WERI-Rb-1 (cell line): ENCODE data around the gene MYADM.

ENCODE experiments used
- DNase-seq: peaks from one replicate; pipeline ENCODE4 v3.0.0-alpha.2; 2020
- H3K27ac ChIP-seq: fragments of 250-450 bp; sonication (Bioruptor Pico); 2 replicates; pipeline ENCODE4 v1.5.1; 2020; ENCODE audit warnings: mild to moderate bottlenecking, moderate library complexity
- H3K27me3 ChIP-seq: fragments of 250-450 bp; sonication (Bioruptor Pico); 2 replicates; pipeline ENCODE4 v1.5.1; 2021; ENCODE audit warnings: mild to moderate bottlenecking, low read depth, moderate library complexity; ENCODE audit not compliant: insufficient read depth, severe bottlenecking
- H3K36me3 ChIP-seq: fragments of 250-450 bp; sonication (Bioruptor Pico); 2 replicates; pipeline ENCODE4 v1.5.1; 2020; ENCODE audit warnings: mild to moderate bottlenecking, moderate library complexity
- H3K4me3 ChIP-seq: 2 replicates; pipeline ENCODE4 v1.5.1; 2011; ENCODE audit warnings: low read depth, mild to moderate bottlenecking, control low read depth, low read length
- H3K9me3 ChIP-seq: fragments of 250-450 bp; sonication (Bioruptor Pico); 2 replicates; pipeline ENCODE4 v1.5.1; 2021; ENCODE audit warnings: mild to moderate bottlenecking, moderate library complexity; ENCODE audit not compliant: severe bottlenecking
- CTCF ChIP-seq: IDR thresholded peaks from 2 replicates; pipeline ENCODE4 v1.5.1; 2011; ENCODE audit warnings: low read depth, mild to moderate bottlenecking, control low read depth, inconsistent platforms, low read length

The MYADM gene

GRCh38 chr19:53884256-53884655 lies 16.6 kb downstream of the MYADM start:
- H3K9me3 ChIP-seq = no peaks in the 10 kb centered on the region
- H3K27ac ChIP-seq = no peak overlapping the region
- peaks cover 26% of the 10 kb centered on the region for H3K27me3 ChIP-seq
- TF ChIP-seq CTCF = no peak
- H3K36me3 ChIP-seq = no peaks in the 10 kb centered on the region
- no peak overlapping the region for H3K4me3 ChIP-seq
- no peak for DNase-seq

GRCh38 chr19:53885036-53885435 lies 17.4 kb downstream of the MYADM start:
- no peaks in the 10 kb centered on the region for H3K36me3 ChIP-seq
- no peak for TF ChIP-seq CTCF

GRCh38 chr19:53892301-53892980 lies 24.8 kb downstream of the MYADM start:
- Histone ChIP-seq H3K27ac (no peak overlapping the region), H3K36me3 (no peaks in the 10 kb centered on the region), H3K27me3 (no peaks in the 10 kb centered on the region), H3K9me3 (no peaks in the 10 kb centered on the region), H3K4me3 (no peak overlapping the region)
- DNase-seq = no peak
- no peak for TF ChIP-seq CTCF

More at GRCh38 chr19:53885036-53885435, 17.4 kb downstream of the MYADM start:
- Histone ChIP-seq H3K27me3 (peaks cover 26% of the 10 kb centered on the region), H3K4me3 (no peak overlapping the region), H3K27ac (no peak overlapping the region), H3K9me3 (no peaks in the 10 kb centered on the region)
- DNase-seq = no peak

GRCh38 chr19:53892981-53893325 lies 25.3 kb downstream of the MYADM start:
- H3K4me3 ChIP-seq = no peak overlapping the region
- DNase-seq = peak; percentile 39
- no peaks in the 10 kb centered on the region for H3K36me3 ChIP-seq
- H3K27ac ChIP-seq = no peak overlapping the region
- no peak for TF ChIP-seq CTCF
- H3K27me3 ChIP-seq = no peaks in the 10 kb centered on the region
- no peaks in the 10 kb centered on the region for H3K9me3 ChIP-seq

GRCh38 chr19:53894707-53895106 lies 27.0 kb downstream of the MYADM start:
- H3K9me3 ChIP-seq = no peaks in the 10 kb centered on the region
- no peak for TF ChIP-seq CTCF

GRCh38 chr19:53896682-53897081 lies 29.0 kb downstream of the MYADM start:
- Histone ChIP-seq H3K9me3 (no peaks in the 10 kb centered on the region), H3K27me3 (no peaks in the 10 kb centered on the region)
- DNase-seq = no peak

More at GRCh38 chr19:53894707-53895106, 27.0 kb downstream of the MYADM start:
- no peak overlapping the region for H3K4me3 ChIP-seq
- no peaks in the 10 kb centered on the region for H3K27me3 ChIP-seq
- no peaks in the 10 kb centered on the region for H3K36me3 ChIP-seq
- H3K27ac ChIP-seq = no peak overlapping the region
- no peak for DNase-seq

More at GRCh38 chr19:53896682-53897081, 29.0 kb downstream of the MYADM start:
- no peaks in the 10 kb centered on the region for H3K36me3 ChIP-seq
- H3K4me3 ChIP-seq = no peak overlapping the region
- TF ChIP-seq CTCF = no peak
- H3K27ac ChIP-seq = no peak overlapping the region
